ENCODE results near the gene CMA1. TPM values are rescaled to one million over a fixed set of nuclear protein-coding genes. Genes with fewer than 3 reads are reported as not detected.
"Not testable (repeated sequence)": the region's sequence is repeated elsewhere in the genome, so short reads cannot be mapped to it uniquely, and the experiment has no call there.

The CMA1 gene, protein sequence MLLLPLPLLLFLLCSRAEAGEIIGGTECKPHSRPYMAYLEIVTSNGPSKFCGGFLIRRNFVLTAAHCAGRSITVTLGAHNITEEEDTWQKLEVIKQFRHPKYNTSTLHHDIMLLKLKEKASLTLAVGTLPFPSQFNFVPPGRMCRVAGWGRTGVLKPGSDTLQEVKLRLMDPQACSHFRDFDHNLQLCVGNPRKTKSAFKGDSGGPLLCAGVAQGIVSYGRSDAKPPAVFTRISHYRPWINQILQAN
- not detected for total RNA-seq

DNA sequence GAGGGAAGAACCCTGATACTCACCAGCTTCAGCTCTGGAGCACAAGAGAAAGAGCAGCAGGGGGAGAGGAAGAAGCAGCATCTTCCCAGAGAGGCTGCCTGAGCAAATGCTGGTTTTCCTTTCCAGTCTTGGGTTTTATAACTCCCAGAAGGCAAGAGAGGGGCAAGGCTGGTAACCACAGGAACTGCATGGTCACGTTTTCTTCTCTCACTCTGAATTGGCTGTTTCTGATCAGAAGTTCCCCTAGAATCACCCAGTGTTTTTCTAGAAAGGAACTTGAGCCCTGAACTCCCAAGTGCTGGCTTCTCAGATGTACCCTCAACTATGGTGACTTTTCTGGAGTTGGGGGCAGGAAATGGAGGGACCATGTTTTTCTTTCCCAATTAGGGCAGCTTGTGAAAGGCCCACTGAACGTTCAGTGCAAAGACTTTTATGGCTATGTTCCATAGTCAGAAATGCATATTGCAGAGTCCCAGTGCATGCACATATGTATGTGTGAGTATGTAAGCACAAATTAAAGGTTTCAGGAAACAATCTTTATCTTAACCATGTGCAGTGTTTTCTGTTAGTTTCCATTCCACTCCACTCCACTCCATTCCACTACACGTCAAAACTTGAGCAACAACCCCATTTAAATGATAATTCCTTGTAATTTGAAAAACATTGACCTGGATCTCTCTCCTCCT lies at the start of gene CMA1:
CMA1 (minus strand) TSS at position 111 of the 686 bp plus-strand sequence; CDS start at position 81, 30 bp downstream.
- ChIA-PET POLR2A (no interaction called here), CTCF (no interaction called here)

DNA sequence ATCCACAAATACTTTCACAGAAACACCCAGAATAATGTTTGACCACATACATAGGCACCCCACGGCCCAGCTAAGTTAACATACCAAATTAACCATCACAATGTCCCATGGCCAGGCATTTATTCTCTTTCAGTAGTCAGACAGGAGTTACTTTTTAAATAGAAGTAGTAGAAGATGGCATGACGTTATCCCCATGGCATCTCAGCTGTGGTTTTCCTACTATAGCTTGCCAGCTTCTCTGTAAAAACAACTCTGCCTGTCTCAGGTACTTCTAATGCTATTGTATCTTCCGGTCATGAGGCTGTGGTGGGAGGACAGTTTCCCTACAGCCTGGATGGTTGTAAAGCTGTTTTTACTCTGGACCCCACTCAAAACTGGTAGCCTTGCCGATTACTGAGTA lies 48.7 kb upstream of the CMA1 start:
- ChIA-PET CTCF (no interaction called here), POLR2A (no interaction called here)

DNA sequence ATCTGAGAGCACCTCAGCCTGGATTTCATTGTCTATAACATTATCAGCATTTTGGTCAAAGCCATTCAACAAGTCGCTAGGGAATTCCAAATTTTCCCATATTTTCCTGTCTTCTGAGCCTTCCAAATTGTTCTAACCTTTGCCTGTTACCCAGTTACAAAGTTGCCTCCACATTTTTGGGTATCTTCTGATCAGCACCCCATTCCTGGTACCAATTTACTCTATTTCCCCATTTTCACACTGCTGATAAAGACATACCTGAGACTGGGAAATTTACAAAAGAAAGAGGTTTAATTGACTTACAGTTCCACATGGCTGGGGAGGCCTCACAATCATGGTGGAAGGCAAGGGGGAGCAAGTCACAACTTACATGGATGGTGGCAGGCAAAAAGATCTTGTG lies 41.0 kb upstream of the CMA1 start:
- POLR2A ChIA-PET, CTCF ChIA-PET: not testable (repeated sequence)

DNA sequence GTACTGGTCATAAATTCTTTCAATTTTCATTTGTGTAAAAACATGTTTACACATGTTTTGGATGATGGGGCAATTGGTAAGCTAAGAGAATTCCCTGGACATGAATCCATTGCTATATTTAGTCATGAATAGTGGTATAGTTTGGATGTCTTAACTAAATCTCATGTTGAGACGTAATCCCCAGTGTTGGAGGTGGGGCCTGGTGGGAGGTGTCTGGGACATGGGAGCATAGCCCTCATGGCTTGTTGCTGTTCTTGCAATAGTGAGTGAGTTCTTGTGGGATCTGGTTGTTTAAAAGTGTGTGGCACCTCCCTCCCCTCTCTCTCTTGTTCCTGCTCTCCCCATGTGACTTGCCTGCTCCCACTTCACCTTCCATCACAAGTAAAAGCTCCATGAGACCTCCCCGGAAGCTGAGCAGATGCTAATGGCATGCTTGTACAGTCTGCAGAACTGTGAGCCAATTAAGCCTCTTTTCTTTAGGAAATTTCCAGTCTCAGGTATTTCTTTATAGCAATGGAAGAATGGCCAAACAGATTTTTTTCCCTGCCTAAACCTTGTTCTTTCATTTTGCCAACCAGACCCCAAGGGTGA lies 34.4 kb upstream of the CMA1 start:
- ChIA-PET POLR2A (no interaction called here), CTCF (no interaction called here)

DNA sequence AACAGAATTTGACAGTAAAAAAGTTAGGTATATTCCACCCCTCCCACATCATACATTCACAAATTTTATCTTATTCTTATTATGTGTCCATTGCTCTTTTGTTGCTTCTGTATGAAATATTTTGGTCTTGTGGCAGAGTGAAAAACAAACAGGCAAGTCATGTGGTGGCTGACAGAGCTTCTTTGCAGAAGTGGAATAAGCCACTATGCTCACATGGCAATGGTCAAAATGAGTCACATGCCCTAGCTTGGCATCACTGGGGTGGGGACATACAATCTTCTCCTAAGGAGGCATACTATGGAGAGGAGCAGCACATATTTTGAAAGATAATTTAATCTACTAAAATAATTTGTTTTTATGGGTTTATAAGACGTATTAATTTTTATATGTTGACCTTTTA lies 27.7 kb upstream of the CMA1 start:
- ChIA-PET CTCF (no interaction called here), POLR2A (no interaction called here)

DNA sequence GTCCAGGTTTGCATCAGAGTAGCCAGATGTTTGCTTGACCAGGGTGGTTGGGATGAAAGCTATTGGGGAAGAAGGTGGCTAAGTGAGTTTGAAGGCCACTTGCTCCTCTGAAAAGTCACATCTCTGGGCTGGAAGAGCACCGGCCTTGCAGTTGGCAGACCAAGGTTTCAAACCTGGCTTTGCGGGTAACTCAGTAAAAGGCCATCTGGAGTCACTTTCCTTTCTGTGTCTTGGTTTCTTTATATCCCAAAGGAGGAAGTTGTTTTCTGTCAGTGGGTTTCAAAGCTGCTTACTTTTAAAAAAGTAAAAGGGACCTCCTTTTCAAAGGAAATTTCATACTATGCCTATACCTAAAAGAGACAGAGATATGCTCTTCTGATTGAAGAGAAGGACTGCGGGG lies 26.2 kb upstream of the CMA1 start:
- ChIA-PET CTCF (no interaction called here), POLR2A (no interaction called here)

DNA sequence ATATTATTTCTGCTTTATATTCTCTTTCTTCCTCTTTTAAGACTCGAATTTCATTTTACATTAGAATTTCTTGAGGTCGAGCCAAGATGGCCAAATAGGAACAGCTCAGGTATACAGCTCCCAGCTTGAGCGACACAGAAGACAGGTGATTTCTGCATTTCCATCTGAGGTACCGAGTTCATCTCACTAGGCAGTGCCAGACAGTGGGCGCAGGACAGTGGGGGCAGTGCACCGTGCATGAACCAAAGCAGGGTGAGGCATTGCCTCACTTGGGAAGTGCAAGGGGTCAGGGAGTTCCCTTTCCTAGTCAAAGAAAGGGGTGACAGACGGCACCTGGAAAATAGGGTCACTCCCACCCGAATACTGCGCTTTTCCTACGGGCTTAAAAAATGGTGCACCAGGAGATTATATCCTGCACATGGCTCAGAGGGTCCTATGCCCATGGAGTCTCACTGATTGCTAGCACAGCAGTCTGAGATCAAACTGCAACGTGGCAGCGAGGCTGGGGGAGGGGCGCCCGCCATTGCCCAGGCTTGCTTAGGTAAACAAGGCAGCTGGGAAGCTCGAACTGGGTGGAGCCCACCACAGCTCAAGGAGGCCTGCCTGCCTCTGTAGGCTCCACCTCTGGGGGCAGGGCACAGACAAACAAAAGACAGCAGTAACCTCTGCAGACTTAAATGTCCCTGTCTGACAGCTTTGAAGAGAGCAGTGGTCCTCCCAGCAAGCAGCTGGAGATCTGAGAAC lies 18.0 kb upstream of the CMA1 start:
- POLR2A ChIA-PET, CTCF ChIA-PET: not testable (repeated sequence)

DNA sequence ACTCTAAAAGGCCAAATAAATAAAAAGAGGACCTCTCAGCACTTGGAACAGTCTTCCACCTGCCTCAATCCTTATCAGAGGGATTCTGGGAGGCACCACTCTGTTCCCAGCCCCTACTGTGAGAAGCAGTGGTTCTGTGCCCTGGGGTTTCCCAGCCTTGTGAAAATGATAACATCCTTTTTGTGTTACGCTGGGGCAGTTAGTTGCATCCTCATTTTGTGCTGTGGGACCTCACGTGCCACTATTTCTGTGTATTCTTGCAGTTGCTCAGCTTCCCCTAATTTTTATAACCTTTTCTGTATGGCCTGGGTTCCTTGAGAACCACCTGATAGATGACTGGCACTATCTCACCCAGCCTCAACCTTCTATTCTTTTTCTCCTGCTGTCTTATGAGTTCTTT lies 10.8 kb upstream of the CMA1 start:
- ChIA-PET CTCF (no interaction called here), POLR2A (no interaction called here)

DNA sequence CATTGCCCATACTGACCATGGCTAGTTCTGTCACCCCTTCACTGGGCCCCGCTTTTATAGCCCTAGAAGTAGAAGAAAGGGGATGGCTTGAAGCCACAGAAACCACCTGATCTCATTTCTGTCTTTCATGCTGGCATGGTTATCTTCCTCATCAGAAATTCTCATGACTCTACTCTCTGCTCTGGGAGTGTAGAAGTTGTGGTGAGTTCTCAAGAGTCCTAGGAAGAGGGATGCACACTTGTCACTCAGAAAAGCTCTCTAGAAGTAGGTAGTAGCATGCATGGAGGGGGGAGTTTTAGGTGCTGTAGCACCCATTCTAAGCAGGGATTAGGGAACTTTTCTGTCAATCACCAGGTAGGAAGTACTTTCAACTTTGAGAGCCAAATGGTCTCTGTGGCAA lies 6.1 kb upstream of the CMA1 start:
- ChIA-PET POLR2A (no interaction called here), CTCF (no interaction called here)

DNA sequence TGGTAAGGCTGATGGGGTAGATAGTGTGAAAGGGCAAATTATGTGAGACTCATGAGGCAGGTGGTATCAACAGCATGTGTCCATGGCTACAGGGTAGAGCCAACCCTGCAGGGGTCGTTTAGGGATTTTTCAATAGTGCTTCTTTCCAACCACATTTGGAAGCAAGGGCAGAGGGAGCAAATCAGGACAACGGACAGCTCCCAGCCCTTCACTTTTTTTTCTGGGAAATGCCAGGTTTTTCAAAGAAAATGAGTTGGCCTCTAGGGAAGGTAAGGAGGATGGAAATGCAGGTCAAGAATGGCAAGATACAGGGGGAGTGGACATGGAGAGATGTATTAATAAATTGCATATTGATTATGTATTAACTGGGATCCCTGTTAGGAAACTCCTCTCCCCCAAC lies 4.9 kb upstream of the CMA1 start:
- POLR2A ChIA-PET = no interaction called here
- CTCF ChIA-PET = no interaction called here

DNA sequence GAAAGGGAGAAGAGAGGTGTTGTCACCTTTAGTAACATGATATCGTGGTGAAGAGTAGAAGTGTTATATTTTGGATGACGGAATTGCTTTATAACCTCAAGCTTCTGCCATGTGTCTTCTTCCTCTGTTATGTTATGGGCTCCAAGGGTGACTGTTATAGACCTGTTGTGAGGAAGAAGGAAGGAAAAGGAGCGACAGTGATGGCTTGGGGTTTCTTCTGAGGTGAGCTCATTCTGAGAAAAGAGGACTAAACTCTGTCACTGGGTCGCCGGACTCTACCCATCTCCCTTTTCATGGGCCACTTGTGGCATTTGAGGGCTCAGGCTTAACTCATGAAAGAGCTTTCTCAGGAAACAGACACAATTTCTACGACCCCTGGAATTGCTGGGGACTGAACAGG lies 1.6 kb downstream of the CMA1 start:
- ChIA-PET CTCF (no interaction called here), POLR2A (no interaction called here)

DNA sequence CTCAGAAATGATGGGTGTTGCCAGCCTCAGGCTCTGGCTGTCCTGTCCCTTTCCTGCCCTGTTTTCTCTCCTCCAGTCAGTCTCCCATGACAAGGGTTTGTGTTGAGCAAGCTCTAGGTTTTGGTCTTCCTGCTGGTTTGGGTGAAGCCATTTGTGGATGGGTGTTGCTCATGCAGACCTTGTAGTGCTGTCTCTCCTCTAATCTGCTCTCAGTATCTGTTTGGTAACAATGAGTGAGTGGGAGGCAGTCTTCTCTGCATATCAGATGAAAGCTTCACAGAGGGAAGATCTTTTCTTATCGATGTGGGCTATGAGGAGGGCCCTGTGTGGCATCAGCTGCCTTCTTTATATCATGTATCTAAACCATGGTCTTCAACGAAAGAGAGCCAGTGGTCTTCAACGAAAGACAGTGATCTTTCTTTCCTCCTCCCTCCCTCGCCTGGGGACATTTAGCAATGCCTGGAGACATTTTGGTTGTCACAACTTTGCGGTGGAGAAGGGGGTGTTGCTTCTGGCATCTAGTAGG lies 3.6 kb downstream of the CMA1 start:
- POLR2A ChIA-PET = no interaction called here
- CTCF ChIA-PET = interaction anchor here (1.6 kb wide), 1 partner anchor 73 kb away, joined by 4 read pairs; no protein-coding TSS in a partner anchor

DNA sequence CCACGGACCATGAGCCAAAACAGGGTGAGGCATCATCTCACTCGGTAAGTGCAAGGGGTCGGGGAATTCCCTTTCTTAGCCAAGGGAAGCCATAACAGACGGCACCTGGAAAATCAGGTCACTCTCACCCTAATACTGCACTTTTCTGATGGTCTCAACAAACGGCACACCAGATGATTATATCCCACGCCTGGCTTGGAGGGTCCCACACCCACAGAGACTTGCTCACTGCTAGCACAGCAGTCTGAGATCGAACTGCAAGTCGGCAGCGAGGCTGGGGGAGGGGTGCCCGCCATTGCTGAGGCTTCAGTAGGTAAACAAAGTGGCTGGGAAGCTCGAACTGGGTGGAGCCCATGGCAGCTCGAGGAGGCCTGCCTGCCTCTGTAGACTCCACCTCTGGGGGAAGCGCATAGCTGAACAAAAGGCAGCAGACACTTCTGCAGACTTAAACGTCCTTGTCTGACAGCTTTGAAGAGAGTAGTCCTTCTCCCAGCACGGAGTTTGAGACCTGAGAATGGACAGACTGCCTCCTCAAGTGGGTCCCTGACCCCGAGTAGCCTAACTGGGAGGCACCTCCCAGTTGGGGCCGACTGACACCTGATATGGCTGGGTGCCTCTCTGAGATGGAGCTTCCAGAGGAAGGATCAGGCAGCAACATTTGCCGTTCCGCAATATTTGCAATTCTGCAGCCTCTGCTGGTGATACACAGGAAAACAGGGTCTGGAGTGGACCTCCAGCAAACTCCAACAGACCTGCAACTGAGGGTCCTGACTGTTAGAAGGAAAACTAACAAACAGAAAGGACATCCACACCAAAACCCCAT lies 16.3 kb downstream of the CMA1 start:
- CTCF ChIA-PET, POLR2A ChIA-PET: not testable (repeated sequence)

DNA sequence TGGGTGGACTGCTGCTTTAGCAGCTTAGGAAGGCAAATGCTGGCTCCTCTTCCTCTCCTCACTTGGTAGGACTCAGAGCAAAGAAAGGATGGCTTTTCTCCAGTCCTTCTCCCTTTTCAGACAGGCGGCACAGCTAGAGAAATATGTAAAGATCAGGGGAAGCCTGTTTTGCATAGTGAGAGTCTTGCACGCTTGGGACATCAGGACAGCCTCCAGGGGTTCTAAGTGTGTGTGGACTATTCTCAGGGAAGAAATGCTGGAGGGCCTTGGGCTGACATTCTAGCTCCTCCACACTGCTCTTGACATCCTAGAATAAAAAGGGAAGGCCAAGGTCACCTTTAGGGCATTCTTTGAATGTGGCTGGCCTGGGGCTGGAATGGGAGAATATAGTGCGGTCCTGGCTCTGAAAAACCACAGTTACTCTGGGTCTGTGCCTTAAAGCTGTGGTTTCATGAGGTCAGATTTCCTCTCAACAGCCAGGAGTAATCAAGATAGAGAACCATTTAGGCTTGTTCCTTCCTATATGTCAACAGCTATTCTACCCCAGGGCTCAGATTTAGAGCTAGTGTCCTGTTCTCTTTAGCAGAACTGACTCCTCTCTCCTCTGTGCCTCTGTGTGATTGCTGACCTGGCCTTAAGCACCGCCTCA lies 24.3 kb downstream of the CMA1 start:
- ChIA-PET CTCF (interaction anchor here (1.0 to 1.3 kb wide), 2 partner anchors 122 to 126 kb away, joined by 3 to 4 read pairs; partner anchors contain the start of gene GZMH), POLR2A (no interaction called here)

DNA sequence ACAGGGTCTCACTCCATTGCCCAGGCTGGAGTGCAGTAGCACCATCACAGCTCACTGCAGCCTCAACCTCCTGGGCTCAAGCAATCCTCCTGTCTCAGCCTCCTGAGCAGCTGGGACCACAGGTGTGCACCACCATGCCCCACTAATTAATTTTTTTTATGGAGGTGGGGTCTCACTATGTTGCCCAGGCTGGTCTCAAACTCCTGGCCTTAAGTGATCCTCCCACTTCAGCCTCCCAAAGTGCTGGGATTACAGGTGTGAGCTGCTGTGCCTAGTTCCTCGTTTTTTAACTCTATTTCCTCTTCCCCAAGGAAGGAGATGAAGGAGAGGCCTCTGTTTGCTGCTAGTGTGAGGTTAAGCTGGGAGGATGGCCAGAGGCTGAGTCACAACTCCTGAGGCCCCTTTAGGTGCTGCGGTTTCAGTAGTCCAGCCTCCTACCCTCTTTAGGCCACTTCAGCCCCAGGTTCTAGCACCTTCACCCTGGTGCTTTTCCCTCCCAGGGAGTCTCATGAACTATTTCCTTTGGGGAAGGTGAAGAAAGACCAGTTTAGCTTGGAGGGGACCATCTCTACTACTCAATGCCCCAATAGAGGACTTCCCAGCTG lies 25.3 kb downstream of the CMA1 start:
- POLR2A ChIA-PET = not testable (repeated sequence)
- CTCF ChIA-PET = interaction anchor here (1.0 to 1.4 kb wide), 2 partner anchors 126 to 228 kb away, joined by 4 to 5 read pairs; partner anchors contain the start of gene GZMH

DNA sequence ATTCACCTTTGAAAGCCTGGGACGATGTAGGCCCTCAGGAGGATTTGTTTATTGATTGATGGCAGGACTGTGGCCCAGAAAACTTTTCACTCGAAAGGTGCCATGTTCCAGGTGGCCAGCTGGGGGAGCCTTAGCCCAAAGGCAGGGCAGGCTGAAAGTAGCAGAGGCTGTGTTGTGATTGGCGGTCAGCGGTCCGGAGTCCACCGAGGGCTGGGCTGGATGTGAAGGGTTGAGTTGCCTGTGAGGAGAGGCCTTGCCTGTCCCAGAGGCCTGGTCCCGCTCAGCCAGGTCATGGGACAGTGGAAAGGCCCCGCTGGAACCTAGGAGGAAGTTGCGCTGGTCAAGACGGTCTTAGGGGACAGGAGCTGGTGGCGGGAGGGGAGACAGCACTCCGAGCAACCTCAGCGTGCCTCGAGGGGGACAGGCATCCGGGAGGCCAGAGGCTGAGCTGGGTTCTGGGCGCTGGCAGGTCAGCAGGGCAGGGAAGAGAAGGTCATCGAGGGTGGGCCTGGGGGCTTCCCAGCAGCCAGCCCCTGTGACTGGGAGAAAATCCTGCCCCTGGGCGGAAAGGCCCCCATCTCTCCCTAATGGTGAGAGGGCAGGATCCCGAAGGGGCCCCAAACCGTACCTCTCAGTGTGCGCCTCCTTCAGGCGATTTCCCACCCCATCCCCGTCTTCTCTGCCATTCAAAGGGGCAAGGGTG lies 26.3 kb downstream of the CMA1 start:
- POLR2A ChIA-PET = no interaction called here
- CTCF ChIA-PET = interaction anchor here (0.8 to 1.4 kb wide), 7 partner anchors 17 to 229 kb away, joined by 3 to 5 read pairs (median 3); no protein-coding TSS in a partner anchor

DNA sequence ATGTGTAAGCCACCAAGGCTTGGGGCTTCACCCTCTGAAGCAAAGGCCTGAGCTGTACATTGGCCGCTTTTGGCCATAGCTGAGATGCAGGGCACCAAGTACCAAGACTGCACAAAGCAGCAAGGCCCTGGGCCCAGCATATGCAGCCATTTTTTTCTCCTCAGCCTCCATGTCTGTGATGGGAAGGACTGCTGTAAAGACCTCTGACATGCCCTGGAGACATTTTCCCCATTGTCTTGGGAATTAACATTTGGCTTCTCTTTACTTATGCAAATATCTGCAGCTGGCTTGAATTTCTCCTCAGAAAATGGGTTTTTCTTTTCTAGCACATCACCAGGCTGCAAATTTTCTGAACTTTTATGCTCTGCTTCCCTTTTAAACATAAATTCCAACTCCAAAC lies 28.1 kb downstream of the CMA1 start:
- POLR2A ChIA-PET, CTCF ChIA-PET: not testable (repeated sequence)

DNA sequence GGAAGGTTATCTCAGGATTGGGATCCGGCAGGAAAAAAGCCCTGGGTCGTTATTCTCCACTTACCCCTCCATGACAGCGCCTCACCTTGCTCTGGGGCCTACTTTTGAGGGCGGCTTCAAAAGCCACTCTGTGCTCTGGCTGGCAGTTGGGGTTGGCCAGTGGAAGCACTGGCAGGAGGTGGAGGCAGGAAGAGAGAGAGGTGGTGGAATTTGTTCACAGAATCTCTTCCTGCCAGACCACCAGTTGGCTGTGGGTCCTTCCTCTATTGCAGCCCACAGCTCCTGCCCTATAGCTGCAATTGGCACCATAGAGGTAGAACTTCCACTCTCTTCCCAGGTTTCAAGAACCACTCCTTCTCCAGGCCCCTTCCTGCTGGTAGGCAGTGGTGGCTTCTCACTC lies 32.8 kb downstream of the CMA1 start:
- ChIA-PET POLR2A (no interaction called here), CTCF (no interaction called here)
